Effector CD8-positive, alpha-beta T cell (primary cell): ENCODE data around the gene MSI2.

Experiments
- DNase-seq: peaks from one replicate; lab custom pipeline; 2025; lab: John Stamatoyannopoulos, UW

The MSI2 gene

DNA sequence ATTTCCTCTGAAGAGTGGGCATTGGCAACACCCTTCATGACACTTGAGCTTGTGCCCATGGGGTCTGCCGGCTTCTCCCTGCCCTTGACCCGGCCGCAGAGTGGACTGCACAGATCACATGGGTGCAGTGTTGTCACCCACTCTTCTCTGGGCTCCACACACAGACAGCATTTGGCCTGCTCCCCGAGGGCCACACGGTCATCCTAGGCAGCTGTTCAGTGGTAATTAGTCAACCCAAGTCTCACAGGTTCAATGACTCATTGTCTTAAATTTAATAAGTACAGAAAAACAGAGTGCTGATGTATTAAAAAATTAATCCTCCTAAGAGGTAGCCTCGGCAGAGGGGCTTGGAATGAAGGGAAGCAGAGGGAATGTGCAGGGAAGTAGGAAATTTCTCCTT lies 204.8 kb downstream of the MSI2 start:
- DNase-seq = no peak

DNA sequence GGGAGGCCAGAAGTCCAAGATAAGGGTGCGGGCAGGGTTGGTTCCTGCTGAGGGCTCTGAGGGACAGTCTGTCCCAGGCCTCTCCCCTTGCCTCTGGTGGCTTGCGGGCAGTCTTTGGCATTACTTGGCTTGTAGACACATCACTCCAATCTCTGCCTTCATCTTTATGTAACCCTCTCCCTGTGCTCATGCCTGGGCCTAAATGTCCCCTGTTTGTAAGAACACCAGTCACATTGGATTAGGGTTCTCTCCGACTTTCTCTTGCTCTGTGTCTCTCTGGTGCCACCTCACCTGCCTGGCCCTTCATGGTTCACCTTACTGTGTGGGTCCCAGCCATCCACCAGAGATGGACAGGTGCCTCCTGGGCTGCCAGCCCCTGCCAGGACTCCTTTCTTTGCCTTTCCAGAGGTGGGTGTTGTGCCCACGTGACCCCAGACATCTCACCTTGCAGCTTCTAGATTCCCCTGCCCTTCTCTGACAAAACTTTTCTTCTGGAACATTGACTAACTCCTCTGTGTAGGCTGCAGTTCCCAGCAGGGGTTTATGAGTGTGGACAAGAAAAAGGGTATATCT lies 205.8 kb downstream of the MSI2 start:
- no peak for DNase-seq

DNA sequence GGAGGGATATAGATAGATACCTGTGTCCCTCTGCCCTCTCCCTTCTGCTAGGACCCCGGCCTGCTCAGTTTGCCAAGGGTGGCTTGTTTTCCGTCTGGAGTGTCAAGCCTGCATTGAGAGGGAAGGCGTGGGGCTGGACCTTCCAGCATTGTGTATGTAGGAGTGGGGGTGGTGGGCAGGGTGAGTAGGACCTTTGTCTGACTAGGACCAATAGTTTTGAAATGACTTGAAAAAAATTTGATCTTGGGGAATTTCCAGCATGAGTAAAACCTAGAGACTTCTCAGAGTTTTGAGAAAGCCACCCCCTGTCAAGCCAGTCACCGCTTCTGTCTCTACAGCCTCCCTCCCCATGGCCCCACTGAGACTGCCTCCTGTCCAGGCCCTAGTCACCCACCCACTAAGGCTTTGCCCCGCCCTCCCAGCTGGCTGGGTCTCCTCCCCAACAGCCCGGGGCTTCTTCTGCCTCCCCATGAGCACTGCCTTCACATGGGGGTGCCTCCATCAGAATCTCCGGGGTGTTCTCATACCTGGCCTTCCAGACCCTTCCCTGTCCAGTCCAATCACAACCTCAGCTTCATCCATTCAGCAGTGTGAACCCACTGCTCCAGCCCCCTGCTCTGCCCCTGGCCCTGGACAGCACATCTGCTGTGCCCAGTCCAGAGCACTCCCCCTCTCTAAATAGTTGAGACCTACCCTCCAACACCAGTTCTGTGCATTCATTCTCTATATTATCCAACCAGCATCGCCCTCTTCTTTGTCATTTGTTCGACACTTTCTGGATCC lies 207.0 kb downstream of the MSI2 start:
- DNase-seq = no peak

DNA sequence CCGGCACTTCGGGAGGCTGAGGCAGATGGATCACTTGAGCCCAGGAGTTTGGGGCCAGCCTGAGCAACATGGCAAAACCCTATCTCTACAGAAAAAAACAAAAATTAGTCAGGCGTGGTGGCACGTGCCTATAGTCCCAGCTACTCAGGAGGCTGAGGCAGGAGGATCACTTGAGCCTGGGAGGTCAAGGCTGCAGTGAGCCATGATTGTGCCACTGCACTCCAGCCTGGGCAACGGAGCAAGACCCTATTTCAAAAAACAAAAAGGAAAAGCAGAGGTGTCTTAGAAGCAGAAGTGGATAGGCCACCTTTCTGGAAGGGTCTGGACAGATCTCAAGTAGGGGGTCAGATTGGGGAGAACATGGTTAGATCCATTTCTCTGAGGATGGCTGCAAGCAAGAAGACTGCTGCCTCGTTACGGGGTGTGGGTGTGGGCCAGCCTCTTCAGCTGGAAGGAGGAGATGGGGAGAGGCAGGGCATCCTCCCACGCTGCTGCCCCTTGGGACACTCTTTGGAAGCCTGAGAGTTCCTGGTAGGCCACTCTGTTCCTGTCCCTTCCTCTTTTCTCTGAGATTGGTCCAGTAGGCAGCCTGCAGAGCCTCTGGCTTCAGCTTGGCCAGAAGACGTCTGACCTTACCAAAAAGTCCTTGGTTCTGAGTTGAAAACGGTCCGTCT lies 208.0 kb downstream of the MSI2 start:
- no peak for DNase-seq

DNA sequence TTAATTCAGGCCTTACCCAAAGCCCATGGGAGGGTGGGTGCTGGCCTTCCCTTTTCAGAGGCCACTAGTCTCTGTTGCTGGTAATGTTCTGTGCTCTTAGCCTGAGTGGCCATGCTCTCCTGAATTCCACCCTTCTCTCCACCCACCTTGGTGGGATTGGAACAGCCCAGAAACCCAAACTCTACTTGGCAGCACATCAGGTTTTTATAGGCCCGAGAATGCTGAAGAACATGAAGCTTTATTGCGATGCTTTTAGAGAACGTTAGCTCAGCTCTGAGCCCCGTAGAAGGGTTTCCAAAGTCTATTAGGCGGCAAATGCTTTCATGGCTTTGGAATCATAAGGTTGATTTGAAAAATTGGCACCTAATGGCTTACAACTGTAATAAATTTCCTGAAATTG lies 209.3 kb downstream of the MSI2 start:
- no peak for DNase-seq

DNA sequence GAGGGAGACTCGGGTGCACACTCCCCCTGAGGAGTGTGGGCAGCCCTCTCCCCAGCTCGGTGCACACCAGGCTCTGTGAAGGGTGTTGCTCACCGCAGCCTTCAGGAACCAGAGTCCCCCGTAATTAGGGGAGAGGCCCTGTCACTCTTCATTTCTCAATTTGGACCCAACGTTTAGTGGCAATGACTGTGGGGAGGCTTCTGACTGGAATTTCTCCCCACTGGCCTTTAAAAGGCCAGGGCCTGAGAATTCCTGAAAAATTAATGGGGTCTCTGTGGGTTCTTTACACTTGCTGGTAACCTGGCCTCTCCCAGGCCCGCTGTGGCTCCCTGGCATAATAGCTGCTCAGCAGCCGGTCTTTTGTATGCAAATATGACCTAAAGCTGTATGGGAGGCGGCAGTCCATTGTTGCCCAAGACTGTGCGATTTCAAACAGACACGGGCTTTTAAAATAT lies 209.7 kb downstream of the MSI2 start:
- DNase-seq = no peak

DNA sequence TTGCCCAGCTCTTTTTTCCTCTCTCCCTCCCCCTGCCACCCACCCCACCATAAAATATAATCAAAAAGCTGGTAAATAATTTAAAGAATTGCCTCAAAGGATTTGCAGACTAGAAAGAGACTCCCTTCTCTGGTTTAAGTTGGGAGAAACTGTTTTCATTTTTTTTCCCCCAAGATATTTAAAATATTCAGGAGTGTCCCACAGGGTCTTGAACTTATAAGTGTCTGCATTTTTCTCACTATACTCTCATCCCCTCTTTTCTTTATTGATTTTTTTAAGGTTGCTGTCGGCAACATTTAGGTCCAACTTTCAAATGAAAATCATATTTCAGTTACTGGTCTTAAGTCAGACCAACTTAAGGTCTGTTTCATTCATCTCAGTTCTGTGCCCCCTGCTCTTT lies 210.2 kb downstream of the MSI2 start:
- no peak for DNase-seq

DNA sequence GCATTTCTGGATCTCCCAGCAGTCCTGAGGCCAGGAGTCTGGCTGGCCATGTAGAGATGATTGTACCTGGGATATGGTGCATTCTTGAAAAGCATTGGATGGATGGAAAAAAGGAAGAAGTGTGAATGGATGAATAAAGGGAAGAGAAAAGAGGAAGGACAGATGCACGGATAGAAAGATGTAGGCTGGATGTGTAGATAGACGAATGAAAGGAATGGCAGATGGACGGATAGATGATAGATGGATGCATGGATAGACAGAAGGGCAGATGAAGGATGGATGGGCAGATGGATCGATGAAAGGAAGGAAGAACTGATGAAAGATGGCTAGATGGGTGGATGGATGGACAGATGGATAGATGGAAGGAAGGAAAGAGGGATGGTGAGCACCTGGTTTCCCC lies 210.9 kb downstream of the MSI2 start:
- DNase-seq = no peak

DNA sequence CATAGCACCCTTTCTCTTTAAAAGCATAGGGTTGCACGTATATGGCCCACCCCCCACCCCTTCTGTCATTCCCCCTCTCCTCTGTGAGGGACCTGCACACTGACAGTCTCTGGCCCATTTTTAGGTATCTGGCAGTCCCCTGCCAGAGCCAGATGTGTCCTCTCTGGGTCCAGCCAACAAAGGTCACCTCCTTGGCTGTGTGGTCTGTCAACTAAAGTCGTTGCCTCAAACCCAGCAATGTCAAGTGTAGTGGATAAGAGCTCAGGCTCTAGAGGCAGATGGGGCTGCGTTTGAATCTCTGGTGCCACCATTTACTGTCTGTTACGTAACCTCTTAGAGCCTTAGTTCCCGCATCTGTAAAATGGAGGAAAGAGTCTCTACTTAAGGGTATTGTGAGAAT lies 211.5 kb downstream of the MSI2 start:
- no peak for DNase-seq

DNA sequence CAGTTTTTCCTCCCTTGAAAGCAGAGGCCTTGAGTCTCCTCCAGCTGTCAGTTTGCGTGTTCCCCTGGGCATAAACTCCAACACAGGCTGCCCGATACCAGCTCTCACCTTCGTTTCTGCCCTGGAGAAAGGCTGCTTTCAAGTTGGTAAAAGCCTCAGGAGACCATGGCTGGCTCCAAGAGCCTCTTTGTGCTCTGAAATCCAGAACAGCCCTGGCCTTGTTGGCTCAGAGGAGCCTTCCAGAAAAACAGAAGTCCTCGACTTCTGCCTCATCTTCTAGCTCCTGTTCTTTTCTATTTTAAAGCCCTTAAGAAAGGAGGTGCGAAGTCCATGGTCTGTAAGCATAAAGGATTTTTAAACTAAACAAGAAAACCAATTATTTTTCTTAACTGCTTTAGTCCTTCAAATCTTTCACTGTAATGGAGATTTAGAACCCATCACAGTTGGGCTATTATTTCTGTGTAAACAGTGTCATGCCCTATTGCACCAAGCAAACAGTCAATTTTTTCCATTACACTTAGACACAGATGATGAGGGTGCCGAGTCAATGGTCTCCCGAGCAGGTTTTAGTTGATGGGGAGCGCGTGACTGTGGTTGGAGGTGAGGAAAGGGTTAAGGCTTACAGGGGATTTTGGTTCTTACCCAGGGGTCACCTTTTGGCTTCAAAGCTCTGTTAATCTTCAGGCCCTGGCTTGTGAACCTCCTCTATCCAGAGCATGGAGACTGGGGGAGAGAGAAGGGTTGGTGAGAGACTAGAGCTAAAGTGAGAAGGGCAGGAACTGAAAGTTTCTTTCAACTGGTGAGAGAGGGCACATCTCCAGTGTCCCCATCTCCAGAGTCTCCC lies 212.8 kb downstream of the MSI2 start:
- no peak for DNase-seq

DNA sequence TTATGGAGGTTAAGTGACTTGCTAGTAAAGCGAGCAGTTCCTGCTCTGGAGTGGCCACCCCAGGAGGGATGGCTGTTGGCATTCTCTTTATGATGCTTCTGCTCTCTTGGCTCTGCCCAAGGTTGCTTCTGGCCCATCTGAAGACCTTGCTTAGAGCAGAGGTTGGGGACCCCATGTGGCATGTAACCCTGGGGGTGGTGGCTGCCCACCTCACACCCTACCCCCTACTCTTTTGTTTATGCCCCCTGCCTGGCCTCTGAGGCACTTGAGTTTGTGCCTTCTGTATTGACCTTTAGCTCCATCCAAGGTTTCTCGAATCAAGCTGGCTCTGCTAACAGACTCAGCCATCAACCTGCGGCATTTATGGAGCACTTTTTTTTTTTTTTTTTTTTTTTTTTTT lies 214.6 kb downstream of the MSI2 start:
- no peak for DNase-seq

DNA sequence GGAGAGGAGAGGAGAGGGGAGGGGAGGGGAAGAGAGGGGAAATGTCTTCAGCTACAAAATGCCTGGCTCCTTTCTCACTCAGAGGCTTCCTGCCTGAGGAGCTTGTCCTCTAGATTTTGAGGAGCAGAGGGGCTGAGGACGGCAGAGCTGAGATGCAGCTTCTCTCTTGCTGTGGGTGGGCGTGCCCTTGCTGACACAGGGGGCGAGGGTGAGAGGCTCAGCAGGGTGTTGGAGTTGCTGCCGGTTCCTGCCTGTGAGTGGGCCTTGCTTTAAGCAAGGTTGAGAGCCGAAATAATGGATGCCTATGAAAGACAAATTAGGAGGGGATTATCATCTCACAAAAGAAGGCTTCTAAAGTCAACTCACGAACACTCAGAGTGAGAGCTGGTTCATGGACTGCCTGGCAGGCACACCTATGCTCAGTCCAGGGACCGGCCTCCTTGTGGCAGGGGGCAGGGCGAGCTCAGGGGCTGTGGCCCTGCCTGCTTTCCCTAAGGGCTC lies 215.6 kb downstream of the MSI2 start:
- DNase-seq = no peak

DNA sequence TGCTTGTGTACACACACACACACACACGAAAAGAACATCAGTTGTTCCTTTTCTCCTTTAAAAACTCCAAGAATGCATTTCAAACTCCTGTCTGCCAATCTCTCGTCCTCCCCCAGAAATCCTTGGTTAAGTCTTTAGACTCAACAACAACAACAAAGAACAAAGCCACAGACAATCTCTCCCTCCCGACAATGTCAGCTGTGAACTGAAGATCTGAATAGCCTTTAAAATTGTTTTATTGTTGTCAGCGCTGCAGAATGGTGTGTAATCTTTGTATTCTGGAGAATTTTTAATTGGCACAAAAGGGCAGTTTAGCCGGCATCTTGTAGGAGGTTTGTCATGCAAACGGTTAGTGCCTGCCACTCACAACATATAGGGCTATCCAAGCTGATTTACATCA lies 219.5 kb downstream of the MSI2 start:
- no peak for DNase-seq

DNA sequence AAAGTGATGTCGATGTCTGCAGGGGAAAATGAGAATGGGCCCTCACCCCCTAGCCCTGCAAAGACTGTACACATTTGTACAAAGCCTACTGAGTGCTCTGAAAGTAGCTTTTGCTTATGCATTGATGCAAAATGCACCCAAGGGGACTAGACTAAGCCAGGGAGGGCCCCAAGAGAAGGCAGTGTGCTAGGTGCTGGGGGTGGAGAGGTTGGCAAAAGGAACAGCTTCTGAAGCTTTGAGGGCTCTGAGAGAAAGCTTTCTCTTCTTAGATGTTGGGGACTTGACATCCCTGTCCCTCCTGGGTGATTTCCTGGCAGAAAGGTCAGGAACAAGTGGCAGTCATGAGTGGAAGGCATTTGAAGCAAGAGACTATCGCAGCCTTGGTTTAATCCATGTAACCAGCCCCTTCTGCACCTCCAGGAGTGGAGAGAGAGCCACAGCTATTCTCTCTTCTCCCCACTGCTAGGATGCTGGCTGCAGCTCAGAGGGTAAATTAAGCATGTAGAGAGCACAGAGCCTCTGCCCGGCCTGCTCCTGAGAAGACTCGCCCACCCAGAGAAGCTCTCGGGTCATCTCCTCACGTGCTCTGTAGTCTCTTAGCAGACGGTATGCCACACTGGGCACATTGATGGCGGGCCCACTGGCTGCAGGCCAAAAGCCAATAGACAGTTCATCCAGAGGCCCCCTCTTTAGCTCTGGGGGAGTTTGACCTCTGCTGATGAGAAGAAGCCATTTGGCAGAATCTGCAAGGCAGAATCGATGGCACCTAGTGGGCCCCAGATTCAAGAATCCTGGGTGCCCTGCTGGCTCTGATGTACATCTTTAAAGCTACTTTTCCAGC lies 221.4 kb downstream of the MSI2 start:
- DNase-seq = no peak

DNA sequence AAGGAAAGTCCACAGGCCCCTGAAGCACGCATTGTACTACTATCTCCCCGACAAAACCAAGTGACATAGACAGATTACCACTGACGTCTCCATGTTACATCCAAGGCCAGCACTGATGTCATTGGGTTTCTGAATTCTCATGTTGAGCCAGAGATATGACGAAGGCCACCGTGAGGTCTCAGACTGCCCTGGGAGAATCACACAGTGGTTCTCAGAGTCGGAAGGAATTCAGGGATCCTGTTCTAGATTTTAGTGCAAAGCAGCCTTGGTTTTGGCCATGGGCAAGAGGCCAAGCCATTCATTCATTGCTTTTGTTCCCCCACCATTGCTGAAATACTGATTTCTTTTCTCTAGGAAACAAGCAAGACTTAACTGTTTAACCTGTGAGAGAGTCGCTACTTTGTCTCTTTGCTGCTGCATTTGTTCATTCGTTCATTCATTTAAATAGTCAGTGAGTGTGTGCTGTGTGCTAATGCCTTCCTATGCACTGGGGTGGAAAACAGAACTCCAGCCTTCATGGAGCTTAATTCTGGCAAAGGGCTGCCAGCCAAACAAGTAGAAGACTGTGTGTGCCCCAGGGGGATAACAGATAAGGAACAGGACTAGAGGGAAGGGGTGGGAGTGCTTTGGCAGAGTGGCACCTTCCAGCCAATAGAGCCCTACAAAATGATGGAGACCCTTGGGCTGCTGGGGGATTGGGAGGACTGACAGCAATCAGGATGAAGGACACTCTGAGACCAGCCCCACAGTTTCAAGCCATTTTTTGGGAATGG lies 222.3 kb downstream of the MSI2 start:
- DNase-seq = no peak

DNA sequence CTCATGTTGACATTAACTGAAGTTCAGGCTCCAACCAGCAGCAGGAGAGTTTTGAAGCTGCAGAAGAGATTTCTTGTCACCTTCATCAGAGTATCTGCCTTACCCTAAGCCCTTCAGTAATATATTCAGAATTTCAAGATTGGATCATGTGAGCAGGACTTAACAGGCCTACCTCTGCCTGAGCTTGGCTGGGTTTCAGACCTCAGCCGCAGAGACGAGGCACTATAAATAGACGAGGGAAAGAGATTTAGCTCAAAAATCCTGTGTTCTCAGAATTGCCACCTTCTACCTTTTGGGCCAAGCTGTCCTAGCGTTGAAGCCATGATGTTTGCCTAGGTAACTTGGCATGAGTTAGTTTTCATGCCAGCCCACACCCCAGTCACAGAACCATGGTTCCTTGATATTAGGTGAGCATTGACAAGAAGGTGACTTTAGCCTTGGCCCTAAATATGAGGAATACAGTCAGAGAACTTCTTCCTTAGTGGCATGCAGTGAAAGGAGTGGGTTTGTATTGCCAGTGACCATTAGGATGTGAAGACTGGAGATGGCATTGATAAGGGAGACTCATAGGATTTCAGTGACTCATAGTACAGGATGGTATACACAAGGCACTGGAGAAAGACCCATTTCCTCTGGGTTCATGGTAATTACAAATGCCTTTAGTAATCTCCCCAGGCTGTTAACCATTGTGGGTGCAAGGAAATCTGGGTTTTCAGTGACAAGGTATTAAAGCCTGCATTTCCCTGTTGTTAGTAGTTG lies 224.3 kb downstream of the MSI2 start:
- DNase-seq = no peak

DNA sequence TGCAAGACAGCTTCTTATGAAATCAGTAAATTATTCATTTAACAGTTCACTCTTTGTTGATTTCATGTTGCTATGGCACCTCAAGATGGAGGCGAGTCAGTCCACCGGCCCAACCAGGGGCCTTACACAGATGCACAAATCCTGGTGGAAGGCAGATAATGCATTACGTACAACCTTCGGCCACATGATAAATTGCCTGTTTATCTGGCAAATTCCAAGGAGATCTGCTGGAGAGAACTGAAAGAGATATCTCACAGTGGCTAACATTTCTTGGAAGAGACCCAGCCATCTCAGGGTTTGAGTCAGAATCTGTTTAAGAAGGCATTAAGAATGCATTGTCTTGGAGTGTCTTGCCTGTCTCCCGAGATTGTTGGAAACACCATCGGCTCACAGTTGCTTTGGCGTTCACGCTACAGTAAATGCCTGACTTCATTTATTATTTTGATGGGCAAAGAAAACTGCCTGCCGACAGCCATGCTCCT lies 225.6 kb downstream of the MSI2 start:
- DNase-seq = no peak

DNA sequence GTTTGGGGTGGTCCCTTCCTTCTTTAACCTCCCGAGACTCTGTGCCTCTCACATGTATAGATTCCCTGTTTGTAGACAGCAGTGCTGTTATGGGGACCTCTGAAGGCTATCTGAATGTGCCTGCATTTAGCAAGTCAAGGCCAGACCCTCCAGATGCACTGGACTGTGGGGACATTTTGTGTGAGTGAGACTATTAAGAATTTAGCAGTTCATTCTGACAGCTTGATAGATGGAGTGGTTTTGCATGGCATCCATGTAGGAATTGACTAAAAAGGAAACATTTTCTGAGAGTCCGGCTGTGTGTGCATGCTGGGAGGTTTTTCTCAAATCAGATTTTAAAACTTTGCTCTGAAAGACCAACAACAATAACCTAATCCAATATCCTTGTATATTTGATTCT lies 226.3 kb downstream of the MSI2 start:
- DNase-seq = no peak

DNA sequence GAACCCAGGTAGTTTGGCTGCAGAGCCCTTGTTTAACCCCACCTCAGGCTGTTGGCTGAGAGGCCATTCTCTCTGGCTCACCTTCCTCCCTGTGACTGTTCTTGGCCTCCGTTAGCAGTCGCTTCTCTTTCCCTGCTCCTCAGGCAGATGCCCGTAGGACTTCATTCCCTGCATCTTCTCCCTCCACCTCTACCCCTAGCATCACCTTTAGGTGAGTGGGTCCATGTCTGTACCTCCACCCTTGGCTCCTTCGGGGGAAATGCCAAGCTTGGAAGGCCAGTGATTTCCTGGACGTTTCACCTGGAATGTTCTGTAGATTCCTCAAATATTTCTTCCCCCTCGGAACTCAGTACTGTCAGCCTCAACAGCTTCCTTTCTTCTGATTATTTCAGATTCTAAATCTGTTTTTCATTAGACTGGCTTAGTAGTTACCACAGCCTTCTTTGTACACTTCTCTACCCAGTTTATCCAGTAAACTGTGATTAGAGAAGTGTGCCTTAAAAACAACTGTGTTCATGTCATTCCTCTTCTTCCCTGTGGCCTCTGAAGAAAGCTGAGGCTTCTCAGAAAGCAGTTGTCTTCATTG lies 227.9 kb downstream of the MSI2 start:
- no peak for DNase-seq
